ENCODE results near the gene ZNF154.

DNA sequence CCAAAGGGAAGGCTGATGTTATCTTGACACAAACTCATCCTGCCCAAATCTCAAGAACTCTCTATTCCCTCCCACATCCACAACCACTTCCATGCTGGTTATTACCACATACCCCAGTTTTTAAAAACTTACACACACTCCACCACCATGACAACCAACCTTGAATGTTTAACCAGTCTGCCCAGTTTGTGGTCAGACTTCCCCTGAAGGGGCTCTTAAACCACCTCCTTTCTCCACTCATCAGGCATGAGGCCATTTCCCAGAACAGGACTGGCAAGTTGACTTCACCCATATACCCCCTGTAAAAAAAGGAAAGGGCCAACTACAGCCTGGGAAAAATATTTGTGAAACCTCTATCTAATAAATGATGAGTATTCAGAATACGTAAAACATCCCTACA, 52.7 kb downstream of the ZNF154 start:
- TF ChIP-seq, protein P1, sequence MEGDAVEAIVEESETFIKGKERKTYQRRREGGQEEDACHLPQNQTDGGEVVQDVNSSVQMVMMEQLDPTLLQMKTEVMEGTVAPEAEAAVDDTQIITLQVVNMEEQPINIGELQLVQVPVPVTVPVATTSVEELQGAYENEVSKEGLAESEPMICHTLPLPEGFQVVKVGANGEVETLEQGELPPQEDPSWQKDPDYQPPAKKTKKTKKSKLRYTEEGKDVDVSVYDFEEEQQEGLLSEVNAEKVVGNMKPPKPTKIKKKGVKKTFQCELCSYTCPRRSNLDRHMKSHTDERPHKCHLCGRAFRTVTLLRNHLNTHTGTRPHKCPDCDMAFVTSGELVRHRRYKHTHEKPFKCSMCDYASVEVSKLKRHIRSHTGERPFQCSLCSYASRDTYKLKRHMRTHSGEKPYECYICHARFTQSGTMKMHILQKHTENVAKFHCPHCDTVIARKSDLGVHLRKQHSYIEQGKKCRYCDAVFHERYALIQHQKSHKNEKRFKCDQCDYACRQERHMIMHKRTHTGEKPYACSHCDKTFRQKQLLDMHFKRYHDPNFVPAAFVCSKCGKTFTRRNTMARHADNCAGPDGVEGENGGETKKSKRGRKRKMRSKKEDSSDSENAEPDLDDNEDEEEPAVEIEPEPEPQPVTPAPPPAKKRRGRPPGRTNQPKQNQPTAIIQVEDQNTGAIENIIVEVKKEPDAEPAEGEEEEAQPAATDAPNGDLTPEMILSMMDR (IDR thresholded peaks at IDR 0.05) = no peak
- TF ChIP-seq POLR2A (IDR thresholded peaks at IDR 0.05) = no peak
- no peak for TF ChIP-seq POLR2AphosphoS5 (IDR thresholded peaks at IDR 0.05)

All from prostate gland (tissue), 2 donors.